Measurements from ENCODE around the gene GPRC5A.

GPRC5A gene

DNA sequence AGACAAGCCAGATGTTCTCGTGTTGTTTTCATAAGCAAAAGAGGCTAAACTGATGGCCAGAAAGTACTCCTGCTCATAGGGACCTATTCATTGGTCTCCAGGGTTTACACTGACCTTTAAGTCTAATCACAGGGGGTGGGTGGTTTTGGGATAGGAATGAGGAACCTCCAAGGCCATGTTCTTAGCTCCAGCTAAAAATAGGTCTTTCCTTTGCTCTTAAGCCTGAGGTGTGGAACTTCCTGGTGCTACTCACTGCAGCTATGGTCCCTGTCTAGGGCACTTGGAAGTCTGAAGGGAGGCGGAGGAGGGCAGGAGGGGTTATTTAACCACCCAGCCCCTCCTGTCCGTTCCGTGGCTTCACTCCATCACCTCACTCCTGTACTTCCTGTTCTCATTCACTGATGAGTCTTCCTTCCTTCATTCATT lies 18.6 kb downstream of the GPRC5A start:
- no peak overlapping the region for H3K4me3 ChIP-seq (replicated peaks; ENCODE audit: low read depth, low read length)
- DNase-seq (ENCODE audit: extremely low read depth, low read depth): no peak
- TF ChIP-seq, protein P1, sequence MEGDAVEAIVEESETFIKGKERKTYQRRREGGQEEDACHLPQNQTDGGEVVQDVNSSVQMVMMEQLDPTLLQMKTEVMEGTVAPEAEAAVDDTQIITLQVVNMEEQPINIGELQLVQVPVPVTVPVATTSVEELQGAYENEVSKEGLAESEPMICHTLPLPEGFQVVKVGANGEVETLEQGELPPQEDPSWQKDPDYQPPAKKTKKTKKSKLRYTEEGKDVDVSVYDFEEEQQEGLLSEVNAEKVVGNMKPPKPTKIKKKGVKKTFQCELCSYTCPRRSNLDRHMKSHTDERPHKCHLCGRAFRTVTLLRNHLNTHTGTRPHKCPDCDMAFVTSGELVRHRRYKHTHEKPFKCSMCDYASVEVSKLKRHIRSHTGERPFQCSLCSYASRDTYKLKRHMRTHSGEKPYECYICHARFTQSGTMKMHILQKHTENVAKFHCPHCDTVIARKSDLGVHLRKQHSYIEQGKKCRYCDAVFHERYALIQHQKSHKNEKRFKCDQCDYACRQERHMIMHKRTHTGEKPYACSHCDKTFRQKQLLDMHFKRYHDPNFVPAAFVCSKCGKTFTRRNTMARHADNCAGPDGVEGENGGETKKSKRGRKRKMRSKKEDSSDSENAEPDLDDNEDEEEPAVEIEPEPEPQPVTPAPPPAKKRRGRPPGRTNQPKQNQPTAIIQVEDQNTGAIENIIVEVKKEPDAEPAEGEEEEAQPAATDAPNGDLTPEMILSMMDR (IDR thresholded peaks at IDR 0.05; ENCODE audit: low read depth, low read length, missing control alignments): no peak

- TF ChIP-seq, protein P1 (IDR thresholded peaks at IDR 0.05; ENCODE audit: low read depth, low read length, missing control alignments): no peak
- DNase-seq (ENCODE audit: extremely low read depth, low read depth): no peak
- no peak overlapping the region for H3K4me3 ChIP-seq (replicated peaks; ENCODE audit: low read depth, low read length)
Observed at GRCh38 chr12:12912711-12913110, 21.3 kb downstream of the GPRC5A start.

DNA sequence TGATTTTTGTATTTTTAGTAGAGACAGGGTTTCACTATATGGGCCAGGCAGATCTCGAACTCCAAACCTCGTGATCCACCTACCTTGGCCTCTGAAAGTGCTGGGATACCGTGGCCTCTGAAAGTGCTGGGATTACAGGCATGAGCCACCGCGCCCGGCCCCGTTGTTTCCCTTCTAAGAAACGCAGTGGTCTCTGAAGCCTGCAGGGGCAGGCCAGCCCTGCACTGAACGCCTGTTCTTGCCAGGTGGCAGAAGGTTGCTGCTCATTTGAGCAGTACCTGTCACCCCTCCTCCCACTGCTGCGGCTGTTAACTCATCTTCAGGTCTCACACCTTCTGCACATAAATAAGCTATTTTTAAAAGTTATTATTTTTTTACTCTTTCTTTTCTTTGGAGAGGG lies 24.3 kb downstream of the GPRC5A start:
- TF ChIP-seq, protein P1 (IDR thresholded peaks at IDR 0.05; ENCODE audit: low read depth, low read length, missing control alignments): no peak
- H3K4me3 ChIP-seq (replicated peaks; ENCODE audit: low read depth, low read length): no peak overlapping the region
- no peak for DNase-seq (ENCODE audit: extremely low read depth, low read depth)

- TF ChIP-seq, protein P1 (IDR thresholded peaks at IDR 0.05; ENCODE audit: low read depth, low read length, missing control alignments): peak; percentile 98
- DNase-seq (ENCODE audit: extremely low read depth, low read depth): peak; percentile 76
- no peak overlapping the region for H3K4me3 ChIP-seq (replicated peaks; ENCODE audit: low read depth, low read length)
Observed at GRCh38 chr12:12916135-12916944, 25.0 kb downstream of the GPRC5A start.

GRCh38 chr12:12917517-12917916 lies 26.2 kb downstream of the GPRC5A start:
- no peak for DNase-seq (ENCODE audit: extremely low read depth, low read depth)
- no peak overlapping the region for H3K4me3 ChIP-seq (replicated peaks; ENCODE audit: low read depth, low read length)
- TF ChIP-seq, protein P1 (IDR thresholded peaks at IDR 0.05; ENCODE audit: low read depth, low read length, missing control alignments): no peak

GRCh38 chr12:12918781-12919389 lies 27.5 kb downstream of the GPRC5A start:
- TF ChIP-seq, protein P1 (IDR thresholded peaks at IDR 0.05; ENCODE audit: low read depth, low read length, missing control alignments): no peak
- DNase-seq (ENCODE audit: extremely low read depth, low read depth): no peak
- no peak overlapping the region for H3K4me3 ChIP-seq (replicated peaks; ENCODE audit: low read depth, low read length)

Measured in HFF-Myc (cell line).